NCI-H1930 (cell line): ENCODE results near the gene TMEM258.
A peak's percentile ranks its signal among the peaks of the same experiment; 100 is the strongest.

Experiments used
- DNase-seq, 2 experiments: peaks; one replicate each; lab custom pipeline; 2025; lab: John Stamatoyannopoulos, UW

Gene TMEM258

DNA sequence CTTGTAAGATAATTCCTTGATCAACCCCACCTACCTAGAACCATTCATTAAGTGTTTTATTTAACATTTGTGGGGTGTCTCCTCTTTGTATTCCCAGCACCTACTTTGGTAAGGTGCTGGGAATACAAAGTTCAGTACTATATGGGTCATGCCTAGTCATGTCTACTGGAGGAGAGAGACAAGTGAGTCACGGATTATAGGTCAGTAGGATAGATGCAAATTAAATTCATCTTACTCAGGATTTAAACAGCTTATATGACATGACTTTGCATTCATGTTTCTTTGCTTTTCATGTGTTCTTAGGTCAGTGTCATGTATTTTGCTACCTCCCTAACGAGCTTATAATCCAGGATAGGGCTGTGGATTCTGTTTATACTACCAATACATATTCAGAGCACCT lies 27.8 kb upstream of the TMEM258 start:
- DNase-seq: no peak

DNA sequence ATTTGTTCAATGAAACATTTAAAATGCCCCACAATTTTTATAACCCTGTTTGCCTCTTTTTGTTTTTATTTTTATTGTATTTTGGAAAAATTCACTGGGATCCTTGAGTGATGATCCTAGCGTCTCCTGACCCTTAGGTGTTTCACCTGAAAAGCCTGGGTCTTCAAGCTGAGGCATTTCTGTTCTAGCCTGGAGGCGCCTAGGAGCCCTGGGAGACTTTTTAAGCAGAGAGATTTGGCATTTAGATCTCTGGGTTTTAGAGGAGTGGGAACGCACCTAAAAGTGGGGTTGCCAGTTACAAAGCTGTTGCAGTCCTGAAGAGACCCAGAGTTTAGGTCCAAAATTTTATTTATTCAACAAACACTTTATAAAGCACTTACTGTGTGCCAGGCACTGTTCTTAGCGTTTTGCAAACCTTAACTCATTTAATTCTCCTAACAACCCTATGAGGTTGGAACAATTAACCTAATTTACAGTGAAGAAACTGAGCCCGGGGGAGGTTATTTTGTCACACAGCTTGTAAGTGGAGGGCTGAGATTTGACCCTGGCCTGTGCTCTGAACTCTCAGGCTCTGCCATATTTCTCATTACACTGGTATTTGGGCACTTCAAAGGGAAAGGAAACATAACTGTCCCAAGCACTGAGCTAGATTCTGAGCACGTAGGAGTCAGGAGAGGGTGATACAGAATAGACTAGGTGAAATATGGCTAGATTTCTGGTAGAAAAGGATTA lies 25.2 kb upstream of the TMEM258 start:
- DNase-seq: no peak

GRCh38 chr11:61816736-61817455 lies 24.5 kb upstream of the TMEM258 start, which contains the start of gene FADS1:
Gene FADS1 (minus strand): TSS chr11:61817003. CDS start chr11:61816929, 74 bp downstream.
- DNase-seq: peak; percentile 94 to 96

DNA sequence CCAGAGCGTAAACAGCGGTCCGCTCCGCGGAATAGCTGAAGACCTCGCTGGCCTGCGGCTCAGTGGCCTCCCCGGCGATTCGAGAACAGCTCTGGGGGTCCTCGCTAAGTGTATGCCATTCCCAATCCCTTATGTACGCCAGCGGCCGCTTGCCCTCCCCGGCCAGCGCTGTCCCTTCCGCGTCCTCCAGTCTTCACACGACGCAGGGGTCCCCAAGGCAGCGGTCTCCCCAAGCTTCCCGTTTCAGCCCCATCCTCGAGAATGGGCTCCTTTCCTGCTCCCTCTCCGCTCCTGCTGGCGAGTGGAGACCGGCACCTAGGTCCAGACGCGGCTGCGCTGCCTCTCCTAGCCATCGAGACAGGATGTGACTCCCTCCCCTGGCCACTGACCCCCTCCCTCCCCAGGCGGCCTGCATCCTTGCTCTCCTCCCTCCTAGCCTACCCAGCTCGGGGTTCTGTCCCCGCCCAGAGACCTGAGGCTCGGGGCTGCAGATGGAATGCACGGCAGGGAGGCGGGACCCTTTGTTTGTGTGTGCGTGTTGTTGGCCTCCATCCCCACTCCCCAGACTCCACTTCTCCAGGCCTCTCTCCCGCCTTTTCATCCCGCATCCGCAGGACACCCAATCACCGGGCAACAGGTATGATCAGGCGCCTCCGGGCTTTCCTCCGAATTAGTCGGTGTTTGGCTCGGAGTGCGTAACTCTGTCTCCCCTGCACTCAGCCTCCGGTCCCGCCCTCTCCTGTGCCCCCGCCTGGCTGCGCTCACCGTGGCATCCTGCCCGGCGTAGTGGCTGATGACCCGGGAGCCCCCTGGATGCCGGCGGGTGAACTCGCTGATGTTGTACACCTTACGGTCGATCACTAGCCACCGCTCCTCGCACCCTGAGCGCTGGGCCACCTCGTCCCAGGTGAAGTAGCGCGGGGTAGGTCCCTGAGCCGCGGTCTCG lies 23.7 kb upstream of the TMEM258 start:
- DNase-seq: peak; percentile 72 to 75

GRCh38 chr11:61814958-61815789 lies 22.8 kb upstream of the TMEM258 start:
- peak; percentile 92 to 94 for DNase-seq

DNA sequence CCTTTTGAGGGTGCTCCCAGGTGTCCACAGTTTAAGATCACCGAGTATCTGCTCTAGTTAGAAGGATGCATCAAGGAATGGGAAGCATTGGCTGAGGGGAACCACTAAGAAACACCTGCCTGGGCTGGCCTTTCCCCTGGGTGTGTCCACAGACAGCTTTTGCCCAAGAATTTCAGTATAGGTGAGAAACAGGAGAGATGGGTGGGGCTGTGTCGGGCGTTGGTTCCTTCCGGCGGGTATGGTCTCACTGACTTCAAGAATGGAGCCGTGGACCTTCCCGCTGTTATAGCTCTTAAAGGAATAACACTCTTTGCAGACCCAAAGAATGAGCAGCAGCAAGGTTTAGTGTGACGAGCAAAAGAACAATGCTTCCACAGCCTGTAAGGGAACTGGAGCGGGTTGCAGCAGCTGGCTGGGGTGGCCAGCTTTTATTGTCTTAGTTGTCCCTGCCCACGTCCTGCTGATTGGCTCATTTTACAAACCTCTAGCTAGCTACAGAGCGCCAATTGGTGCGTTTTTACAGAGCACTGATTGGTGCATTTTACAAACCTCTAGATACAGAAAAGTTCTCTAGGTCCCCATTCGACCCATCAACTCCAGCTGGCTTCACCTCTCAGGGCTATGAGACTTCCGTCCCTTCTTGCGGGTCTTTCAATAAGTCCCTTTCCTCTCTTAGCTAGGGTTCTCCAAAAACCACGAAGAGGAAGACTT lies 22.0 kb upstream of the TMEM258 start:
- DNase-seq: peak in 1 of 2 experiments; percentile 32

DNA sequence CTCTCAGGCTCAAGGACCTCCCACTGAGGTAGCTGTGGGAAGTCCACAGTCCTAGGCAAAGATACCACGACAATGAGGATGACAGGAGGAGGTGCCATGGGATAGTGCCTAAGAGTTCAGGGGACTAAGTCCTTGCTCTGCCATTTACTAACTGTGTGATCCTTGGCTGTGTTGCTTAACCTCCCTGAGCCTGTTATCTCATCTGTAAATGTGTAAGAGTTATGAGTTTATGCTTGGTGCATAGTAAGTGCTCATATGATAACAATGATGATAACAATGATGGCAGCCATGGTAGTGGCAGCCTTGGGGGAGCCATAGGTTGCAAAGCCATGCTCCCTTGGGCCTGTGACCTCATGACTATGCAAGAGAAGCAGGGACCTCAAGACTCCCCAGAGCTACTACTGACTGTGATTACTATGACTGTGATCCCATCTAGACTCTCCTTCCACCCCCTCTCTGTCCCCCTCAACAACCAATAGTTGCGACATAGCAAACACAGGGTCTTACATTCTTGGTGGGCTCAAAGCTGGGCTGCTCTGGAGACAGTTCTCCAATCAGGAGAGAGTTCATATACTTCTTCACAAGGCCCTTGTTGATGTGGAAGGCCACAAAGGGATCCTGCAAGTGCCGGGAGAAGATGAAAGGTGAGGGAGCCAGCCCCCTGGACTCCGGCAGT lies 20.5 kb upstream of the TMEM258 start:
- DNase-seq: no peak

GRCh38 chr11:61811831-61812230 lies 19.4 kb upstream of the TMEM258 start:
- DNase-seq: no peak

DNA sequence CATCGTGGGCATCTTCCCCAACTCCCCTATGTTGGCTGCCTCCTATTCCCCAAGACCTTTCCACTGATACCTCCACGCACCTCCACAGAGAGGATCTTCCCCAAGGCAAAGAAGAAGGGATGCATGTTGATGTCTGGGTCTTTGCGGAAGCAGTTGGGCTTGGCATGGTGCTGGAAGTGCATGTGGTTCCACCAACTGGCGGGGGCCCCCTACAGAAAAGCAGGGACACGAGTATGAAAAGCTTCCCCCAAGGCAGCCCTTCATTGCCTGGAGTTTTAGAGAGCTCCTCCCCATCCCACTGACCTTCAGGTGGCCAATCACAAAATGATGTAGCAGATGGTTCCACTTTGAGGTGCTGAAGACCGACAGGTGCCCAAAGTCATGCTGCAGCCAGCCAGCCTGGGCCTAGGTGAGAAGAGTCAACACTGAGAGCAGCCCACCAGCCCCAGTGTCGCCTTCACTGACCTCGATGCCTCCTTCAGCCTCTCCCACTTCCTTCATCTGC lies 18.3 kb upstream of the TMEM258 start:
- no peak for DNase-seq

GRCh38 chr11:61806785-61807184 lies 14.4 kb upstream of the TMEM258 start:
- no peak for DNase-seq

GRCh38 chr11:61805146-61805545 lies 12.7 kb upstream of the TMEM258 start:
- DNase-seq: no peak

DNA sequence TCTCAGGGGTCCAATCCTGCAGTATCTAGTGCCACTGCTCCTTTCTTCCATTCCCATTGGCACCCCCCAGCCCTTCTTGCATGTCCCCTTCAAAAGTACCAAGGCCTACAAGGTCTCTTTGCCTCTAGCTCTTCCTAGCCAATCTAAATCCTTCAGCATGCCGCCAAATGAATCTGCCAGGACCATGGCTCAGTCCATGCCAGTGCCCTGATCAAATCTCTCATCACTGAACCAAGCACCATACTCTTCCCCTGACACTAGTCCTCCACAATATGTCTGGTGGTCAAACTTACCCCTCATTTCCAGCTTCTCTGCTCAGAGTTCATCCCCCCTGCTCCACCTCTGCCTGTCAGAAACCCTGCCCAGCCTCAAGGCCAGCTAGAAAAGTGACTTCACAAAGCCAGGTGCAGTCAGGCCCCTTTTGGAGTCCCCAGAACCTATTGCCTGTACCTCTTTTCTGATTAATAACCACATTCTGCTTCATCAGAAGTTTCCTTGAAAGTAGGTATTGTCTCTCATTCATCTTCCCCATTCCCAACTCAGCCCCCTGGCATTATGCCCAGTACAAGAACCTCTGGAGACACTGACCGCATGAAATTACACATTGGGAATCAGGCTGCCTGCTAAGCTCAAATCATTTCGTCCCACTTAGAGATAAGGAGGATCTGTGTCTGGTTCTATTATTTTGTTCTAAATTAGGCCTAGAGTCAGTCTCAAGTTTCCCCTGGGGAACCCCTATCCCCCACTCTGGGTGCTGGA lies 11.7 kb upstream of the TMEM258 start:
- DNase-seq: no peak

- DNase-seq: no peak
These were observed 10.2 kb upstream of the TMEM258 start for GRCh38 chr11:61802605-61803004.

DNA sequence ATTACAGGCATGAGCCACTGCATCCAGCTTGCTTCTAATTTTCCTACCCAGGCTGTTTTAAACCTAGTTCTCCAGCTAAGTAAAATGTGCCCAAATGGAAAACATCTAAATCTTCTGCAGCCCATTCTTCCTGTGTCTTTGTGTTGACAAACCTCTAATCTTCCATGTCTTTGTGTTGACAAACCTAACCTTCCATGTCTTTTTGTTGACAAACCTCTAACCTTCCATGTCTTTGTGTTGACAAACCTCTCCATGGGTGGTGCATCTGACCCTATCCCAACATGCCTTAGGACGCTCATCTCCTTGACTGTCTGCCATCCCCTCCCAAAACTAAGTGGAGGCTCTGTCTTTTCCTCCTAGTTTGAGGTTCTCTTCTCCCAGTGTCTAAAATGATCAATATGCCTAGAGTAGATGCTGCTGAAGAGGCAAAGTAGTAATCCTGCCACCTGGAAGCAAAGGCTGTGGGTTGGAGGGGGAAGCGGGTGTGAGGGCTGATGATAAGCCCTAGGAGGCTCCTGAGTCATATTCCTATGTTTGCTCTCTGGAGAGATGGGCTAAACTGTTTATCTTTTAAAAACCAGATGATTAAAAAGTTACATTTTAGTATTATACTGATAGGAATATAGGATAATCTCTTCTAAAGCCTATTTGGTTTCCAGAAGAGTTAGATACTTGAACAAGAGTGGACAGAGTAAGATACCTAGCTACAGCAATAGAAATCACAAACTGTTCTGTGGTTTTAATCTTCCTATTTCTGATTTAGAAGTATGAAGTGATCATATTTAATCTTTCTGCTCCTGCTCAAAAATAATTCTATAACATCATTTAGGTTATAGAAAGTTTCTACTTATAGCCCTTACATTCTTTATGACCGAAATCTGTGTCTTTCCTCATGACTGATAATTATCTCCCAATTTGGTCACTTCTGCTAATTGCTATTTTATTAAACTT lies 8.2 kb upstream of the TMEM258 start:
- DNase-seq: no peak

DNA sequence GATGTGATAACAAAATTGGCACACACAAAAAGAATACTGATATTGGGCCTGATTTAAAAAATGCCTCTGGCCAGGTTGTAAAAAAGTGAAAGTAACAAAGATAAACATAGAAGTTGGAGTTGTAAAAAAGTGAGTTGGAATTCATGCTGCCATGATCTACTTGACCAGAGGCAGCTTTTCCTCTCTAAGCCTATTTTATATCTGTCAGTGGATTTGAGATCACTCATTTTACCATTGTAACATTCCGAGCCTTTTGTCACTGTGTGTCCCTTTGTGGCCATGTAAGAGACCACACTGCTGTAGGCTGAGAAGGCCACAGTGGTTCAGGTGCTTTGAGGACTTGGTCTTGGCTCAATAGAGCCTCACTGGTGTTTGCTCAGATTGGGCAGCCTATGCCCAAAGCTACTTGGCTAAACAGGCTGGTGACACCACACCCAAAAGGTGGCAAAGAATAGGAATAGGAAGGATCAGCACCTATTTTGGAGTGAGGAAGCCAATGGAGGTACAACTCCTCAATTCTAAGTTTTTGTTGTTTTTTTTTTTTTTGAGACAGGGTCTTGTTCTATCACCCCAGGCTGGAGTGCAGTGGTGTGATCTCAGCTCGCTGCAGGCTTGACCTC lies 7.4 kb upstream of the TMEM258 start:
- no peak for DNase-seq

GRCh38 chr11:61797263-61797944 lies 5.0 kb upstream of the TMEM258 start:
- DNase-seq: peak; percentile 29 to 38
